H9 (cell line): ENCODE measurements around the gene RPS6KA4. TPM values are rescaled to one million over a fixed set of nuclear protein-coding genes. Genes with fewer than 3 reads are reported as not detected.

Experiments used
- DNase-seq: peaks from one replicate; pipeline ENCODE4 v3.0.0-alpha.2; 2017
- H2AFZ ChIP-seq: one replicate; pipeline ENCODE4 v1.6.1; 2013; ENCODE audit warnings: mild to moderate bottlenecking, low read length, control low read depth, moderate library complexity
- H2AK5ac ChIP-seq: 2 replicates; pipeline ENCODE4 v1.6.1; 2013; ENCODE audit warnings: low read length, control low read depth, mixed read lengths; ENCODE audit not compliant: insufficient read length
- H2BK120ac ChIP-seq: one replicate; pipeline ENCODE4 v1.6.1; 2013; ENCODE audit warnings: low read depth, mild to moderate bottlenecking, low read length, control low read depth, inconsistent platforms; ENCODE audit not compliant: poor library complexity, severe bottlenecking
- H2BK12ac ChIP-seq: 2 replicates; pipeline ENCODE4 v1.6.1; 2013; ENCODE audit warnings: low read length, control low read depth, mixed read lengths, low read depth; ENCODE audit not compliant: insufficient read length
- H2BK15ac ChIP-seq: 2 replicates; pipeline ENCODE4 v1.6.1; 2013; ENCODE audit warnings: low read depth, low read length, control low read depth
- H2BK20ac ChIP-seq: one replicate; pipeline ENCODE4 v1.6.1; 2013; ENCODE audit warnings: low read depth, mild to moderate bottlenecking, low read length, control low read depth, inconsistent platforms; ENCODE audit not compliant: poor library complexity, severe bottlenecking
- H2BK5ac ChIP-seq: 2 replicates; pipeline ENCODE4 v1.6.1; 2013; ENCODE audit warnings: low read length, control low read depth, mixed read lengths; ENCODE audit not compliant: insufficient read length
- H3K14ac ChIP-seq: 2 replicates; pipeline ENCODE4 v1.6.1; 2013; ENCODE audit warnings: low read length, control low read depth; ENCODE audit not compliant: insufficient read depth
- H3K18ac ChIP-seq: 2 replicates; pipeline ENCODE4 v1.6.1; 2013; ENCODE audit warnings: low read depth, mild to moderate bottlenecking, mixed read lengths, low read length, control low read depth; ENCODE audit not compliant: insufficient read length
- H3K23ac ChIP-seq: 2 replicates; pipeline ENCODE4 v1.6.1; 2013; ENCODE audit warnings: low read length, control low read depth, mixed read lengths, low read depth; ENCODE audit not compliant: insufficient read length
- H3K23me2 ChIP-seq: 2 replicates; pipeline ENCODE4 v1.6.1; 2013; ENCODE audit warnings: low read depth, mild to moderate bottlenecking, mixed read lengths, low read length, control low read depth; ENCODE audit not compliant: insufficient read length, poor library complexity, severe bottlenecking
- H3K27ac ChIP-seq: 2 replicates; pipeline ENCODE4 v1.5.1; 2013; ENCODE audit warnings: low read length, control low read depth, mixed read lengths, low read depth; ENCODE audit not compliant: insufficient read length
- H3K27me3 ChIP-seq: 2 replicates; pipeline ENCODE4 v1.6.1; 2013; ENCODE audit warnings: low read length, control low read depth, inconsistent platforms; ENCODE audit not compliant: insufficient read depth
- H3K4ac ChIP-seq: 2 replicates; pipeline ENCODE4 v1.6.1; 2013; ENCODE audit warnings: low read depth, mild to moderate bottlenecking, control low read depth, inconsistent platforms, low read length, moderate library complexity
- H3K4me1 ChIP-seq: 2 replicates; pipeline ENCODE4 v1.6.1; 2013; ENCODE audit warnings: low read length, control low read depth, inconsistent platforms; ENCODE audit not compliant: insufficient read depth
- H3K4me2 ChIP-seq: 2 replicates; pipeline ENCODE4 v1.6.1; 2013; ENCODE audit warnings: low read length, control low read depth, mixed read lengths; ENCODE audit not compliant: insufficient read length, insufficient read depth
- H3K56ac ChIP-seq: 2 replicates; pipeline ENCODE4 v1.6.1; 2013; ENCODE audit warnings: low read depth, mild to moderate bottlenecking, mixed read lengths, low read length, control low read depth; ENCODE audit not compliant: insufficient read length
- H3K79me1 ChIP-seq: 2 replicates; pipeline ENCODE4 v1.6.1; 2013; ENCODE audit warnings: low read depth, mild to moderate bottlenecking, moderate library complexity, low read length, control low read depth, inconsistent platforms; ENCODE audit not compliant: insufficient read depth, poor library complexity, severe bottlenecking
- H3K79me2 ChIP-seq: 2 replicates; pipeline ENCODE4 v1.6.1; 2013; ENCODE audit warnings: low read length, control low read depth, inconsistent platforms; ENCODE audit not compliant: insufficient read depth
- H3K9ac ChIP-seq: 2 replicates; pipeline ENCODE4 v1.6.1; 2013; ENCODE audit warnings: low read length, control low read depth, mixed read lengths; ENCODE audit not compliant: insufficient read length; ENCODE audit errors: extremely low read depth
- H3K9me3 ChIP-seq: one replicate; pipeline ENCODE4 v1.6.1; 2013; ENCODE audit warnings: low read depth, low read length, inconsistent platforms; ENCODE audit not compliant: control insufficient read depth
- H3T11ph ChIP-seq: one replicate; pipeline ENCODE4 v1.6.1; 2013; ENCODE audit warnings: mild to moderate bottlenecking, low read length, control low read depth, inconsistent platforms
- H4K20me1 ChIP-seq: one replicate; pipeline ENCODE4 v1.6.1; 2013; ENCODE audit not compliant: control insufficient read depth, insufficient read length, insufficient read depth
- H4K5ac ChIP-seq: 2 replicates; pipeline ENCODE4 v1.6.1; 2013; ENCODE audit warnings: low read depth, mild to moderate bottlenecking, mixed read lengths, low read length, control low read depth; ENCODE audit not compliant: insufficient read length
- H4K8ac ChIP-seq: replicated peaks from 2 replicates; pipeline ENCODE4 v1.6.1; 2013; ENCODE audit warnings: low read length, control low read depth, mixed read lengths, low read depth; ENCODE audit not compliant: insufficient read length
- H4K91ac ChIP-seq: 2 replicates; pipeline ENCODE4 v1.6.1; 2013; ENCODE audit warnings: low read depth, mild to moderate bottlenecking, moderate library complexity, mixed read lengths, low read length, control low read depth; ENCODE audit not compliant: insufficient read length
- H3K27ac Mint-ChIP-seq, 3 experiments: 2 replicates in 2 of 3; 3 replicates in 1 of 3; pipeline ENCODE4 v1.8.0; 2020 to 2021; ENCODE audit warnings: mixed read lengths in 3 of 3, mild to moderate bottlenecking in 1 of 3, moderate library complexity in 1 of 3
- H3K27me3 Mint-ChIP-seq: 2 replicates; pipeline ENCODE4 v1.8.0; 2021; ENCODE audit warnings: low read depth, mild to moderate bottlenecking, moderate library complexity, mixed read lengths
- H3K36me3 Mint-ChIP-seq, 3 experiments: 2 replicates in 2 of 3; 3 replicates in 1 of 3; pipeline ENCODE4 v1.8.0; 2020 to 2021; ENCODE audit warnings: low read depth in 3 of 3, mixed read lengths in 3 of 3; ENCODE audit not compliant: insufficient read depth in 1 of 3
- H3K4me1 Mint-ChIP-seq, 2 experiments: 2 replicates each; pipeline ENCODE4 v1.8.0; 2020; ENCODE audit warnings: mixed read lengths in 2 of 2
- H3K4me3 Mint-ChIP-seq, 2 experiments: 2 replicates in 1 of 2; 3 replicates in 1 of 2; pipeline ENCODE4 v1.8.0; 2020 to 2021; ENCODE audit warnings: mild to moderate bottlenecking in 2 of 2, mixed read lengths in 2 of 2, moderate library complexity in 1 of 2
- H3K9me3 Mint-ChIP-seq, 2 experiments: 2 replicates in 1 of 2; 3 replicates in 1 of 2; pipeline ENCODE4 v1.8.0; 2020; ENCODE audit warnings: mild to moderate bottlenecking in 2 of 2, mixed read lengths in 2 of 2, moderate library complexity in 1 of 2
- CTCF ChIP-seq: fragments of 200-600 bp; sonication (generic); conservative IDR thresholded peaks from 3 replicates; pipeline ENCODE4 v1.8.0; 2021; ENCODE audit warnings: antibody characterized with exemption, mild to moderate bottlenecking
- WGBS: extraction: QIAGEN DNeasy Blood & Tissue Kit; methylation state at CpG from one replicate; pipeline ENCODE4 v1.1.7; 2013; ENCODE audit warnings: missing lambda C conversion rate, low lambda C conversion rate, mixed read lengths; ENCODE audit not compliant: insufficient read length; ENCODE audit errors: extremely low coverage; 5-methylcytosine and 5-hydroxymethylcytosine counted together
- total RNA-seq: library from RNA; stranded (reverse); gene quantifications from 2 replicates; pipeline ENCODE4 v1.2.1, GENCODE V29; 2021

The RPS6KA4 gene
- total RNA-seq, 1 experiment from 2014 or later, result 10.8 TPM

- TF ChIP-seq CTCF, result no peak
- no peak overlapping the region for H3K23ac ChIP-seq
- H3K27me3 Mint-ChIP-seq, result peaks cover 39% of the 10 kb centered on the region
- H3K4me1 ChIP-seq, result no peaks in the 10 kb centered on the region; the same call in 1 of the 2 replicates
- H3K9ac ChIP-seq, result no peak overlapping the region
- H3K18ac ChIP-seq, result no peak overlapping the region
- no CpG with 5 or more reads among the region's 11 CpGs for WGBS
- H3K9me3 ChIP-seq, result no peaks in the 10 kb centered on the region
- no peak for DNase-seq
- no peaks in the 10 kb centered on the region for H3K79me2 ChIP-seq
- no peak overlapping the region for H3K27ac Mint-ChIP-seq
- no peak overlapping the region for H2AFZ ChIP-seq
- no peak overlapping the region for H4K5ac ChIP-seq
- H3K79me1 ChIP-seq, result no peaks in the 10 kb centered on the region
- H3K56ac ChIP-seq, result no peak overlapping the region
- no peak overlapping the region for H2BK12ac ChIP-seq
- H4K91ac ChIP-seq, result no peak overlapping the region
- H2BK120ac ChIP-seq, result no peak overlapping the region
- H2BK20ac ChIP-seq, result no peak overlapping the region
- H2BK5ac ChIP-seq, result no peak overlapping the region
- H3K4me2 ChIP-seq, result no peak overlapping the region
- no peak overlapping the region for H3T11ph ChIP-seq
- no peak overlapping the region for H3K27ac ChIP-seq
- no peak overlapping the region for H3K14ac ChIP-seq
- H3K4me3 Mint-ChIP-seq, result no peak overlapping the region
- no peak overlapping the region for H3K4ac ChIP-seq
- no peaks in the 10 kb centered on the region for H4K20me1 ChIP-seq
- no peak overlapping the region for H2BK15ac ChIP-seq
- no peak overlapping the region for H4K8ac ChIP-seq
- no peaks in the 10 kb centered on the region for H3K23me2 ChIP-seq
- no peaks in the 10 kb centered on the region for H3K27me3 ChIP-seq
- no peaks in the 10 kb centered on the region; a peak in 2 of 7 replicates for H3K36me3 Mint-ChIP-seq
- peaks cover 12 to 16% of the 10 kb centered on the region in 2 experiments for H3K9me3 Mint-ChIP-seq
- H2AK5ac ChIP-seq, result no peak overlapping the region
- peaks cover 8 to 11% of the 10 kb centered on the region in 2 experiments for H3K4me1 Mint-ChIP-seq
These were observed 60.4 kb downstream of the RPS6KA4 start for GRCh38 chr11:64419257-64419790.
